Left lung (tissue), 10 donors: ENCODE measurements around the gene PSMB4. TPM values are rescaled to one million over a fixed set of nuclear protein-coding genes. Genes with fewer than 3 reads are reported as not detected.
"Not testable (repeated sequence)": the region's sequence is repeated elsewhere in the genome, so short reads cannot be mapped to it uniquely, and the experiment has no call there.

Source experiments
- ATAC-seq: fragments of 200-7000 bp; cut with Tn5 transposase; one replicate; pipeline ENCODE4 v1.9.1; 2020; ENCODE audit warnings: moderate library complexity
- DNase-seq, 4 donors: peaks; one replicate each; pipeline ENCODE4 v3.0.0-alpha.2; 2013 to 2020
- H3K27ac ChIP-seq, 2 donors: fragments of 200-600 bp; sonication (generic) in 1 of 2; one replicate each; pipeline versions ENCODE4 v1.5.0 to v1.8.0; 2020 to 2021
- H3K27me3 ChIP-seq, 2 donors: fragments of 200-600 bp; sonication (generic) in 1 of 2; one replicate each; pipeline versions ENCODE4 v1.5.0 to v1.8.0; 2020 to 2021
- H3K36me3 ChIP-seq, 2 donors: fragments of 200-600 bp; sonication (generic) in 1 of 2; one replicate each; pipeline versions ENCODE4 v1.5.0 to v1.8.0; 2020 to 2021
- H3K4me1 ChIP-seq, 2 donors: fragments of 200-600 bp; one replicate each; pipeline ENCODE4 v1.8.0; 2021
- H3K4me3 ChIP-seq, 2 donors: fragments of 200-600 bp; sonication (generic) in 1 of 2; one replicate each; pipeline versions ENCODE4 v1.5.0 to v1.8.0; 2020 to 2021; ENCODE audit warnings: mild to moderate bottlenecking in 1 of 2
- H3K9me3 ChIP-seq, 2 donors: fragments of 200-600 bp; sonication (generic) in 1 of 2; one replicate each; pipeline versions ENCODE4 v1.5.0 to v1.8.0; 2020 to 2021
- intact Hi-C, 2 donors: fragments of 100-400 bp; cut with DNase I; formaldehyde crosslinking; loops; one replicate each; pipeline versions ENCODE4 v1.11.2 to v1.14.2; 2022
- polyA plus RNA-seq, 6 donors: library from polyadenylated mRNA; unstranded; fragments of 120-200 nt; gene quantifications; one replicate each; pipeline ENCODE4 v1.2.1, GENCODE V29; 2013; ENCODE audit not compliant: insufficient read length in 6 of 6
- total RNA-seq, 2 donors: library from RNA; stranded (reverse); fragmentation: NEBNext Ultra II Directional; extraction: Animal tissue kit (Norgen Biotek cat#: 25700); gene quantifications; one replicate each; pipeline ENCODE4 v1.2.1, GENCODE V29; 2021
- TF ChIP-seq, protein P1 (sequence below), 2 donors: fragments of 200-600 bp; sonication (generic) in 1 of 2; IDR thresholded peaks; one replicate each; pipeline versions ENCODE4 v1.5.0 to v1.8.0; 2021; ENCODE audit warnings: antibody characterized with exemption in 2 of 2
- donor health status: DM: no; HTN: yes; CAD: no.
- donor health status: DM: no; HTN: no; CAD: no.

Gene PSMB4
- total and polyA plus RNA-seq, 8 donors = 166 to 249 (median 219) TPM

DNA sequence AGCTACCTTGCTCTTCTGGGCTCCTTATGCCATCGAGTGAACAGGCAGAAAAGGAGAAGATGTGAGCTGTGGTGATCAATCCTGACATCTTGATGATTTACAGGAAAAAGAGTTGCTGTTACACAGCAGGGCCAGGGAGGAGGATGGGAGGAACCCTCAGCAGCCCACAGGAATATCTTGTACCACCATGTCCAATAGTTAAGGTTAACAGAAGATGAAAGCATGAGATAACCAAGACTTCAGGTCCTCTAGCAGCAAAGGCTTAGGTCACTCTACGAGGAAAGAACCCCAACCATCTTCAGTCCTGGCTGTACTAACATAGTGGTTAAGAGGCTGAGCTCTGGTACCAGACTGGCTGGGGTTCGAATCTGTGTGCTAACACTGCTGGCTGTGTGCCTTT, 14.8 kb upstream of the PSMB4 start:
- ATAC-seq = no peak
- H3K9me3 ChIP-seq = no peaks in the 10 kb centered on the region
- H3K4me3 ChIP-seq = no peak overlapping the region
- H3K27ac ChIP-seq = no peak overlapping the region
- TF ChIP-seq, protein P1, sequence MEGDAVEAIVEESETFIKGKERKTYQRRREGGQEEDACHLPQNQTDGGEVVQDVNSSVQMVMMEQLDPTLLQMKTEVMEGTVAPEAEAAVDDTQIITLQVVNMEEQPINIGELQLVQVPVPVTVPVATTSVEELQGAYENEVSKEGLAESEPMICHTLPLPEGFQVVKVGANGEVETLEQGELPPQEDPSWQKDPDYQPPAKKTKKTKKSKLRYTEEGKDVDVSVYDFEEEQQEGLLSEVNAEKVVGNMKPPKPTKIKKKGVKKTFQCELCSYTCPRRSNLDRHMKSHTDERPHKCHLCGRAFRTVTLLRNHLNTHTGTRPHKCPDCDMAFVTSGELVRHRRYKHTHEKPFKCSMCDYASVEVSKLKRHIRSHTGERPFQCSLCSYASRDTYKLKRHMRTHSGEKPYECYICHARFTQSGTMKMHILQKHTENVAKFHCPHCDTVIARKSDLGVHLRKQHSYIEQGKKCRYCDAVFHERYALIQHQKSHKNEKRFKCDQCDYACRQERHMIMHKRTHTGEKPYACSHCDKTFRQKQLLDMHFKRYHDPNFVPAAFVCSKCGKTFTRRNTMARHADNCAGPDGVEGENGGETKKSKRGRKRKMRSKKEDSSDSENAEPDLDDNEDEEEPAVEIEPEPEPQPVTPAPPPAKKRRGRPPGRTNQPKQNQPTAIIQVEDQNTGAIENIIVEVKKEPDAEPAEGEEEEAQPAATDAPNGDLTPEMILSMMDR (IDR thresholded peaks at IDR 0.05) = no peak
- intact Hi-C loops = no loop called here
- DNase-seq = no peak
- H3K27me3 ChIP-seq = no peaks in the 10 kb centered on the region
- H3K36me3 ChIP-seq = no peaks in the 10 kb centered on the region
- no peaks in the 10 kb centered on the region for H3K4me1 ChIP-seq

DNA sequence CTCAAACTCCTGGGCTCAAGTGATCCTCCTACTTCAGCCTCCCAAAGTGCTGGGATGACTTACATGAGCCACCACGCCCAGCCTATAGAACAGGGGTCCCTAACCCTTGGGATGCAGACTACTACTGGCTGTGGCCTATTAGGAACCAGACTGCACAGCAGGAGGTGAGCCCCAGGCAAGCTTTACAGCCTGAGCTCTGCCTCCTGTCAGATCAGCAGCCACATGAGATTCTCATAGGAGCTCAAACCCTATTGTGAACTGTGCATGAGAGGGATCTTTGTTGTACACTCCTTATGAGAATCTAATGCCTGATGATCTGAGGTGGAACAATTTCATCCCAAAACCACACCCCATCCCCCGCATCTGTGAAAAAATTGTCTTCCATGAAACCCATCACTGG, 13.4 kb upstream of the PSMB4 start:
- Histone ChIP-seq H3K36me3 (no peaks in the 10 kb centered on the region), H3K27me3 (no peaks in the 10 kb centered on the region), H3K9me3 (no peaks in the 10 kb centered on the region), H3K27ac (no peak overlapping the region), H3K4me1 (no peaks in the 10 kb centered on the region), H3K4me3 (no peak overlapping the region)
- no peak for DNase-seq
- TF ChIP-seq, protein P1 (IDR thresholded peaks at IDR 0.05) = no peak
- ATAC-seq = no peak
- intact Hi-C loops = no loop called here

DNA sequence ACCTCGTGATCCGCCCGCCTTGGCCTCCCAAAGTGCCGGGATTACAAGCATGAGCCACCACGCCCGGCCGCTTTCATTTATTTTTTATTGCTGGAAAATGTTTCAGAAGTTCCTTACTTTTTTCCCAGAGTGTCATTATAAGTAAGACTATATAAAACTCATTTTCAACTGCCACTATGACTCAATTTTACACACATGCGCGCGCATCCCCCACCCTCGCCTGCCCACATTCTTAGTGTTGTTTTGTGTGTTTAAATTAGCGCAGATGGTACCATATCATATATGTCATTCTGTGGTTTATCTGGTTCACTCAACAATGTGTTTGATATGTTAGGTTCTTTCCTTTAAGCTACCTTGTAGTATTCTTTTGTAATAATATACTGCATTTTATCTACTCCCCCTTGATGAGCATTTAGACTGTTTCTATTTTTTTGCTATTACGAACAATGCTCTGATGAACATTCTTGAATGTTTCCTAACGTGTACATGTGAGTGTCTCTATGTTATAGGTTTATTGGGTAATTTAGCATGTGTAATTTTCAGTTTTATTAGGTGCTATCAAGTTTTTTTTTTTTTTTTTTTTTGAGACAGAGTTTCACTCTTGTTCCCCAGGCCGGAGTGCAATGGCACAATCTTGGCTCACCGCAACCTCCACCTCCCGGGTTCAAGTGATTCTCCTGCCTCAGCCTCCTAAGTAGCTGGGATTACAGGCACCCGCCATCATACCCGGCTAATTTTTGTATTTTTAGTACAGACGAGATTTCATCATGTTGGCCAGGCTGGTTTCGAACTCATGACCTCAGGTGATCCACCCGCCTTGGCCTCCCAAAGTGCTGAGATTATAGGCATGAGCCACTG, 8.9 kb upstream of the PSMB4 start:
- H3K4me3 ChIP-seq, DNase-seq, H3K27me3 ChIP-seq, H3K36me3 ChIP-seq, H3K27ac ChIP-seq, H3K9me3 ChIP-seq, intact Hi-C loops, ATAC-seq, H3K4me1 ChIP-seq: not testable (repeated sequence)

DNA sequence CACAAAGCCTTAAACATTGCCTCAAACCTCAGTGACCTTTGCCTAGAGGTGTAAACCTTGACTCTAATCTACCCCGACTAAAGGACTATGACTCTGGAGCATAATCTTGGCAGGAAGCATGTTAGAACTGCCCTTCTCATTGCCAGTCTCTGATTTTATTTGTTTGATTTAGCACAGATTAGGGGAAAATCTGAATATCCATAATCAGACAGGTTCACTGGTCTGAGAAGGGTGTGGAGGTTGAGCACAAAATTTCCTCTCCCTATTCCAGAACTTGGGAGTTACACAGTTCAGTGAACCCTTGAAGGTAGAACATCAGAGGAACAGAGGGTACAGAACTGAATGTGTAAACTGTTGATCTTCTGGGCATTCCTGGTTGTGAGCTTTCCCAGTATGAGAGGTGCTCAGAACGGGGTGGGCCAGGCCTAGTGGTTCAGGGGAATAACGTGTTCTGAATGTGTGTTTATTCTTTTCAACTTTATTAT, 8.3 kb upstream of the PSMB4 start:
- TF ChIP-seq, protein P1 (IDR thresholded peaks at IDR 0.05) = no peak
- Histone ChIP-seq H3K36me3 (no peaks in the 10 kb centered on the region), H3K4me1 (no peaks in the 10 kb centered on the region), H3K27ac (no peak overlapping the region), H3K4me3 (no peak overlapping the region), H3K9me3 (no peaks in the 10 kb centered on the region), H3K27me3 (no peaks in the 10 kb centered on the region)
- intact Hi-C loops = no loop called here
- DNase-seq (no peak), ATAC-seq (no peak)

DNA sequence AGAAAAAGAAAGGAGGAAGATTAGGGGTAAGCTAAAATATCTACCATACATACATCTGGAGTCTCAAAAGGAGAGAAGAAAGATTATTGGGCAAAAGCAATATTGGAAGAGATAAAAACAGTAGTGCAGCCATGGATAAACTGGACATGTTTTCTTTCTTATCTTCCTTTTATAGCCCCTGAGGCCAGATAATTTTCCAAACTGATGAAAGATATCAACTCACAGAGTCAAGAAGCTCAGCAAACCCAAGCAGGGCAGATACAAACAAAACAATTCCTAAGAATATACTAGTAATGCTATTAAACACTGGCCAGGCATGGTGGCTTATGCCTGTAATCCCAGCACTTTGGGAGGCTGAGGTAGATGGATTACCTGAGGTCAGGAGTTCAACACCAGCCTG, 5.8 kb upstream of the PSMB4 start:
- no peak for ATAC-seq
- Histone ChIP-seq H3K4me3 (no peak overlapping the region), H3K36me3 (no peaks in the 10 kb centered on the region), H3K4me1 (no peaks in the 10 kb centered on the region), H3K9me3 (no peaks in the 10 kb centered on the region), H3K27ac (no peak overlapping the region), H3K27me3 (no peaks in the 10 kb centered on the region)
- intact Hi-C loops = no loop called here
- DNase-seq = no peak
- TF ChIP-seq, protein P1 (IDR thresholded peaks at IDR 0.05) = no peak

DNA sequence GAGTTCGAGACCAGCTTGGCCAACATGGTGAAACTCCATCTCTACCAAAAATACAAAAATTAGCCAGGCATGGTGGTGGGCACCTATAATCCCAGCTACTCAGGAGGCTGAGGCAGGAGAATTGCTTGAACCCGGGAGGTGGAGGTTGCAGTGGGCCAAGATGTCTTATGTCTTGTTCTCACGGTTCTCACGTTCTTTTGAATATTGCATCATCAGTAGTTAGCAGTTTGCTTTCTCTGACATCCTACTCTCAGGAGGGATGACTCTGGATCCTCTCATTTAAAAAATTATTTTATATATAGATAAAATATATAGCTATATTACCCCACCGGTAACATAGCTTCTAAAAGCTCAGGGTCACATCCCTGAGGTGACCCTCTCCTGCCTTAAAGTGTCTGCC, 3.1 kb upstream of the PSMB4 start:
- H3K27ac ChIP-seq, H3K36me3 ChIP-seq, DNase-seq, ATAC-seq, H3K4me3 ChIP-seq, H3K9me3 ChIP-seq, intact Hi-C loops, H3K27me3 ChIP-seq: not testable (repeated sequence)
- peaks cover 9 to 14% of the 10 kb centered on the region in 2 donors for H3K4me1 ChIP-seq
